AG10803 (cell line): ENCODE measurements around the gene MOCS1.

Experiments used
- DNase-seq: peaks from one replicate; pipeline ENCODE4 v3.0.0; 2010; ENCODE audit warnings: low read depth
- H3K4me3 ChIP-seq: 2 replicates; pipeline ENCODE4 v1.5.1; 2011; ENCODE audit warnings: mild to moderate bottlenecking, low read length, control low read depth
- CTCF ChIP-seq: conservative IDR thresholded peaks from 2 replicates; pipeline ENCODE4 v1.5.1; 2011; ENCODE audit warnings: mild to moderate bottlenecking, low read length, control low read depth, inconsistent platforms

MOCS1 gene

GRCh38 chr6:39867592-39867991 is 66.7 kb downstream of the MOCS1 start:
- H3K4me3 ChIP-seq, result no peak overlapping the region
- no peak for DNase-seq
- TF ChIP-seq CTCF, result no peak; the same call in 1 of the 2 replicates

- peak; percentile 80 for TF ChIP-seq CTCF
- no peak overlapping the region for H3K4me3 ChIP-seq
- peak; percentile 48 for DNase-seq
These were observed 69.0 kb downstream of the MOCS1 start for GRCh38 chr6:39865011-39865888.

- TF ChIP-seq CTCF, result no peak
- DNase-seq, result no peak
- no peak overlapping the region for H3K4me3 ChIP-seq
These were observed 72.6 kb downstream of the MOCS1 start for GRCh38 chr6:39861663-39862062.

- H3K4me3 ChIP-seq, result no peak overlapping the region
- TF ChIP-seq CTCF, result no peak
- no peak for DNase-seq
These were observed 75.2 kb downstream of the MOCS1 start for GRCh38 chr6:39859025-39859424.

GRCh38 chr6:39855356-39855995 is 78.8 kb downstream of the MOCS1 start:
- DNase-seq, result peak; percentile 71
- TF ChIP-seq CTCF, result no peak
- H3K4me3 ChIP-seq, result no peak overlapping the region
